ENCODE measurements around the gene GRB10. TPM values are rescaled to one million over a fixed set of nuclear protein-coding genes. Genes with fewer than 3 reads are reported as not detected.

GRB10 gene
- total and polyA plus RNA-seq, 3 donors from 2014 or later, result 54.0 to 81.9 (median 57.7) TPM

DNA sequence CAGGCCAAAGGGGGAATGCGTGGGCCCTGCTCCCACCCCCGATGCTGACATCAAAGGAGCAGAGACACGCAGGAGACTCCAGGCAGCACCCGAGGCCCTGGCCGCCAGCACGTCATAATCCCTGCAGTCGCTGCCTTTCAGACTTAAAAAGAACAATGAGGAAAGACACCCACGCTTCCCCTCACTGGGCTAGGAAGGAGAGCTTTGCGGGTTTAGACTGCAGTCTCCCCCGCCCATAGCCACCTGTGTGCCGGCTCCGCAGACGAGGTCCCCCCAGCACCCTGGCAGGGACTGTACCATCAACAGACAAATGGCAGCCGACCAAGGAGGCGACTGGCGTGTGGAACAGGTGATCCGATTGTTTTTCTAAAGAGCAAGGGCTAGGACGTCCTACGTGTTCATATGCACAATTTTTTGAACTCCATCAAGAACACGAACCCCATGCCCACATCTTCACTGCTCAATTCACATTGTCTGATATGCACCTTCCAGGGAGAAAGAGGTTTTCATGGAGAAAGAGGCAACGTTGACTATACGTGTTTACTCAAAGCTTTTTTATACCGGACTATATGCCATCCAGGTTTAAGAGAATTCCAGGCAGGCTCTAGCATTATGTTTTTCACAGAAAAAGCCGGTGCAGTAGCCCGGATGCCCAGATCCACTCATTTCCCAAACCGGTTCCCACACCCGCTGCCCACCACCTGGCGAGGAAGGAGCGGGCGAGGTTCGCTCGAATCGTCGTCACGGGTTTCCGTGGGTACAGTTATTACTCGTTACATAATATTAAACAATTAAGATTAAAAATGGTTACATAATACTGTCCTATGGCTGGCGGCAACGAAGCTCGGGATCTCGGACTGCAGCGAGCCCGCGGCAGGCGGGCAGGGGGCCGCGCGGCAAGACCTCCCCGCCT lies 1.1 kb downstream of the GRB10 start:
- no peaks in the 10 kb centered on the region for H3K4me1 ChIP-seq

DNA sequence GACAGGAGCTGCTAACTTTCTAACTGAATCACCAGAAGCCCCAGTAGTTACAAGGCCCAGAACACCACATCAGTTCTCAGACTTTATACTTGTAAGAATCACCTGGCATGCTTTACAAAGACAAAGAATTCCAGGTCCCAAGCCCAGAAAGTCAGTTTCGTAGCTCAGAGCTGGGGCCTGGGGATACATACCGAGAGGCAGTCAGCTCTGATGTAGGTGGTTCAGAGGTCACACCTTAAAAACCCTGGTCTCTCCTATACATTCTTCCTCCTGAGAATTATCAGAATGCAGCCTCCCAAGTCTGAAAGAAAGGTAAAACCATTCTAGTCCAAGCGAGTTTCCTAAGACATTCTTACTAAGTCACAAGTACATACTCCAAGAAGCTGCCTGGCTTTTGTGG lies 2.3 kb downstream of the GRB10 start:
- TF ChIP-seq, protein P1, sequence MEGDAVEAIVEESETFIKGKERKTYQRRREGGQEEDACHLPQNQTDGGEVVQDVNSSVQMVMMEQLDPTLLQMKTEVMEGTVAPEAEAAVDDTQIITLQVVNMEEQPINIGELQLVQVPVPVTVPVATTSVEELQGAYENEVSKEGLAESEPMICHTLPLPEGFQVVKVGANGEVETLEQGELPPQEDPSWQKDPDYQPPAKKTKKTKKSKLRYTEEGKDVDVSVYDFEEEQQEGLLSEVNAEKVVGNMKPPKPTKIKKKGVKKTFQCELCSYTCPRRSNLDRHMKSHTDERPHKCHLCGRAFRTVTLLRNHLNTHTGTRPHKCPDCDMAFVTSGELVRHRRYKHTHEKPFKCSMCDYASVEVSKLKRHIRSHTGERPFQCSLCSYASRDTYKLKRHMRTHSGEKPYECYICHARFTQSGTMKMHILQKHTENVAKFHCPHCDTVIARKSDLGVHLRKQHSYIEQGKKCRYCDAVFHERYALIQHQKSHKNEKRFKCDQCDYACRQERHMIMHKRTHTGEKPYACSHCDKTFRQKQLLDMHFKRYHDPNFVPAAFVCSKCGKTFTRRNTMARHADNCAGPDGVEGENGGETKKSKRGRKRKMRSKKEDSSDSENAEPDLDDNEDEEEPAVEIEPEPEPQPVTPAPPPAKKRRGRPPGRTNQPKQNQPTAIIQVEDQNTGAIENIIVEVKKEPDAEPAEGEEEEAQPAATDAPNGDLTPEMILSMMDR (IDR thresholded peaks at IDR 0.05), result no peak
- no peak for TF ChIP-seq POLR2A (IDR thresholded peaks at IDR 0.05)
- H3K27ac ChIP-seq, result no peak overlapping the region
- no peak for DNase-seq
- H3K9me3 ChIP-seq, result no peaks in the 10 kb centered on the region
- 79 to 96% methylated on average over 3 of the region's 3 CpGs for WGBS, 2 donors
- H3K36me3 ChIP-seq (ENCODE audit: low read depth, missing control alignments), result no peaks in the 10 kb centered on the region
- intact Hi-C loops (cut with DNase I; ENCODE audit: low total_unique reads), result no loop called here
- no peaks in the 10 kb centered on the region for H3K27me3 ChIP-seq
- H3K4me1 ChIP-seq, result no peaks in the 10 kb centered on the region
- H3K4me3 ChIP-seq, result no peak overlapping the region

More for the DNA sequence above, 1.1 kb downstream of the GRB10 start:
- no peaks in the 10 kb centered on the region for H3K27me3 ChIP-seq
- no peaks in the 10 kb centered on the region for H3K9me3 ChIP-seq
- TF ChIP-seq POLR2A (IDR thresholded peaks at IDR 0.05), result no peak
- TF ChIP-seq, protein P1 (IDR thresholded peaks at IDR 0.05), result no peak
- WGBS, 2 donors, result 42 to 53% methylated on average over 29 to 49 of the region's 49 CpGs
- peak overlapping the region in 1 of 2 donors; percentile 47 for H3K4me3 ChIP-seq
- intact Hi-C loops (cut with DNase I; ENCODE audit: low total_unique reads), result no loop called here
- no peaks in the 10 kb centered on the region for H3K36me3 ChIP-seq (ENCODE audit: low read depth, missing control alignments)
- H3K27ac ChIP-seq, result no peak overlapping the region
- DNase-seq, result no peak

DNA sequence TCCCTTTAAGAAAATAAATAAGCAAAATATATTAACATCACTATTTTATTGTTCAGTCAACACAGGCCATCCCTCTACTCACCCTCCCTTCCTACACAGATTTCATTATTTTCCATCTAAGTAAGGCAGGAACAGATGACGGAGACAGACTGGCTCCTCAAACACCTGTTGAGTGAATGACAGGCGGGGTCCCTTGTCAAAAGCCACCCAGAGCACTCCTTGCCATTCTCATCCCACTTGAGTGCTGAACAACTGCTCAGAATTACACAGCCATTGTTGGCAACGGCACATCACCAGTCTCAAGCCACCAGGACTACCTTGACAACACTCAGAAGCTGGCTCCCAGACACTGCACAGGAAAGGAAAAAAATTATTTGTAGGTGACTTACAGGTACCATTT lies 3.3 kb downstream of the GRB10 start:
- intact Hi-C loops (cut with DNase I; ENCODE audit: low total_unique reads), result no loop called here
- no peak for DNase-seq
- Histone ChIP-seq H3K27me3 (no peaks in the 10 kb centered on the region), H3K27ac (no peak overlapping the region), H3K9me3 (no peaks in the 10 kb centered on the region), H3K4me3 (no peak overlapping the region), H3K36me3 (ENCODE audit: low read depth, missing control alignments) (no peaks in the 10 kb centered on the region), H3K4me1 (no peaks in the 10 kb centered on the region)
- WGBS, 2 donors, result 86 to 95% methylated on average over 3 of the region's 3 CpGs
- TF ChIP-seq, protein P1 (IDR thresholded peaks at IDR 0.05), result no peak
- TF ChIP-seq POLR2A (IDR thresholded peaks at IDR 0.05), result no peak

DNA sequence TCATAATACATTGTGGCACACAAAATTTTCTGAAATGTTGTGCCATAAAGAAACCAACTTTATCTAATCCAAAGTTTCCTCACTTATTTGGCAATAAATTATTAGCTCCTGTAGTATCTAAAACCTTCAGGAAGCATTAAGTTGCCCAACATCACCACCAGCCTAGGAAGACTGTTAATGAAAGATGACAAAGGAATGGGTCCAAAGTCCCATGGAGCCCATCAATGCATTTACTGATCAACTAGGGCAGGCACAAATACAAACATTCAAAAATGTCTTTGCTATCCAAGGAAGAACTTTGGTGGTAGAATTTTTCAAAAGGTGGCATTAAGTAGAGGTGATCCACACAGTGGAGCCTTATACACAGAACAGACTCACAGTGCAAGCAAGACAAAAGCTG lies 4.5 kb downstream of the GRB10 start:
- H3K4me1 ChIP-seq, result no peaks in the 10 kb centered on the region
- H3K36me3 ChIP-seq (ENCODE audit: low read depth, missing control alignments), result no peaks in the 10 kb centered on the region
- H3K27me3 ChIP-seq, result no peaks in the 10 kb centered on the region
- H3K4me3 ChIP-seq, result no peak overlapping the region
- H3K9me3 ChIP-seq, result no peaks in the 10 kb centered on the region
- intact Hi-C loops (cut with DNase I; ENCODE audit: low total_unique reads), result no loop called here
- no peak overlapping the region for H3K27ac ChIP-seq
- DNase-seq, result no peak
- no peak for TF ChIP-seq POLR2A (IDR thresholded peaks at IDR 0.05)
- TF ChIP-seq, protein P1 (IDR thresholded peaks at IDR 0.05), result no peak

DNA sequence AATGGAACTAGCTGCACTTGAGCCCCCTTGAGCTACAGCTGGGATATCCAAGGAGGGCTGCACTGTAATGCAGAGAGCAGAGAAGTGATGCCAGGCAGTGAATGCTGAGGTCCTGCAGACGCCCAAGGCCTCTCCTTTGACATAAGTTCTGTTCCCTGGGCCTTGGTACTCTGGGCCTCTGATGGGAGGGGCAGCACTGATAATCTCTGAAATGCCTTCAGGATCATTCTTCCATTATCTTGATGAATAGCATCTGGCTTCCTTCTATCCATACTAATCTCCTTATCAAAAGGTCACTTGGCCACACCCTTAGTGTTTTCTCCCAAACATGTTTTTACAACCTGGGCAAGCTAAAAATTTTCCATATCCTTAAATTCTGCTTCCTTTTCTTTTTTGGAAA lies 6.9 kb downstream of the GRB10 start:
- no peak for DNase-seq
- TF ChIP-seq POLR2A (IDR thresholded peaks at IDR 0.05), result no peak
- TF ChIP-seq, protein P1 (IDR thresholded peaks at IDR 0.05), result no peak
- H3K36me3 ChIP-seq (ENCODE audit: low read depth, missing control alignments), result no peaks in the 10 kb centered on the region
- 76 to 89% methylated on average over 1 of the region's 1 CpG for WGBS, 2 donors
- H3K9me3 ChIP-seq, result no peaks in the 10 kb centered on the region
- H3K27me3 ChIP-seq, result no peaks in the 10 kb centered on the region
- H3K4me3 ChIP-seq, result no peak overlapping the region
- no peak overlapping the region for H3K27ac ChIP-seq
- no peaks in the 10 kb centered on the region for H3K4me1 ChIP-seq
- intact Hi-C loops (cut with DNase I; ENCODE audit: low total_unique reads), result no loop called here

All from testis (tissue), 3 donors.